Activated CD4-positive, alpha-beta T cell treated with anti-CD3 and anti-CD28 coated beads, Interleukin-2, Interleukin-4, amounts not matched to agents 100 ng/mL and 50 ng/mL, durations not matched to agents 16 hours and 8 hours (primary cell): Measurements from ENCODE around the gene NLK.

ENCODE experiments used
- DNase-seq: peaks from one replicate; pipeline ENCODE4 v3.0.0-alpha.2; 2020; ENCODE audit warnings: low spot score

NLK gene

GRCh38 chr17:28113269-28113668, 70.8 kb downstream of the NLK start:
- no peak for DNase-seq

DNA sequence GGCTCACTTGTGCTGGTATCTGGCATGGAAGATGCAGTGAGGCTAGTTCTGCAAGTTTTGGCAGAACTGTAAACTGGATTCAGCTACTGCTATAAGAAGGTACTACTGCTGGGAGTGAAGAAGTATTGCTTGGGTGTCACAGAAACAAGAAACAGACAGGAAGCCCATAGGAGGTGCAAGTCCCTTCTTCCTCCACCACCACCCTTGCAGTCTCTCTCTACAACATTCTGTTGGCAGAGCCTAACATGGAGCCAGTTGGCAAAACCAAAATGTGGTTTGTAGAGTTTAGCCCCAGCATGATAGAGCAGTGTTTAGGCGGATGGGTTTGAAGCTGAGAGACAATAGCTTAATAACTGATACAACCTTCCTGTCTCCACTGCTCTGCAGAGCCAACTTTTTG, 72.6 kb downstream of the NLK start:
- no peak for DNase-seq

DNA sequence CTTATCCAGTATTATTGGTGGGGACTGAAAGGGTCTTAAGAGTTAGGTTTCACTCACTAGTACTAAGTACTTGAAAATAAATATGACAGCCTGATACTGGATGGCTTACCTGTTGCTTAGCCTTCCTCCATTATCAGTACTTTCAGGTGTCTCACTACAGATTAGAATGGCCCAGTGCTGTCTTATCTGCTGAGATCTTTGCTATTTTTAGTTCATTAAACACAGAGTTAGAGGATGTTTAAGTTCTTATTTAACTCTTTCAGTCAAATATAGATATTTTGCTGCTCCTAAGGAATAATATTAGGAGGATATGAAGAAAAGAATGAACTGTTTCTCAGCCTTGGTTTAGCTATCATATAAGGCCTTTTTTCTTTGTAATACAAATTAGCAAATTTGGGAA, 74.8 kb downstream of the NLK start:
- DNase-seq, result no peak

- peak; percentile 6 for DNase-seq
Observed at GRCh38 chr17:28118362-28118761, 75.9 kb downstream of the NLK start.

- no peak for DNase-seq
Observed at GRCh38 chr17:28119046-28119445, 76.6 kb downstream of the NLK start.

DNA sequence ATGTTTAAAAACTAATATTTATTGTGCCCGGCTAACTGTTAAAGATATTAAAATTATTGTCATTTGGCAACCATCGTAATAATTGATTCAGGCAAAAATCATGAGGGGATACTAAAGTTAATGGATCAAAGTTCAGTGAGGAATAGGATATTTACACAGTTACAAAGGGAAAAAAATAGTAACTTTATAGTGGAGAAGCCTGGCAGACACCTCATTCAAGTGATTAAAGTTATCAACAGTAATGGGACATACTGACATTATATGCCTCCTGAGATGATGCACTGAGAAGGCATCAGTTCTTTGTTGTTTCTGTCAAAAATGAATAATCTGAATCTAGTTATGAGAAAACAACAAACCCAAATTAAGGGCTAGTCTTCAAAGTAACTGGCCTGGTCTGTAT, 77.1 kb downstream of the NLK start:
- DNase-seq, result no peak

DNA sequence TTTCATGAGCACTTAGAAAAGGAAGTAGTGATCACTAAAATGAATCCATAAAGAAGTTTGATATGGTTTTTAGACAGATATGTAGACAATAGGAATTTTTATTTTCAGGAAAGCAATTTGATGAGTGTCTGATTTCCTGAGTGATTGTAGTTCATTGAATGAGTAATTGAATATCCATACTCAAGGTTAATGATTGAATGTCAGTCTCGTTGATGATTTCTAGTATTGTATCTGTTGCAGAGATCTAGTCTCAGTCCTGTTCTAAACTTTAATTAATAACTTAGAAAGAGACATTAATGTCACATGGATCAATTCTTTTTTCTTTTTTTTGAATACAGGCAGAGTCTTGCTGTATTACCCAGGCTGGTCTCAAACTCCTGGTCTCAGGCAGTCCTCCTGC, 78.3 kb downstream of the NLK start:
- no peak for DNase-seq

- no peak for DNase-seq
Observed at GRCh38 chr17:28124962-28125361, 82.5 kb downstream of the NLK start.

- no peak for DNase-seq
Observed at GRCh38 chr17:28125526-28126378, 83.3 kb downstream of the NLK start.

DNA sequence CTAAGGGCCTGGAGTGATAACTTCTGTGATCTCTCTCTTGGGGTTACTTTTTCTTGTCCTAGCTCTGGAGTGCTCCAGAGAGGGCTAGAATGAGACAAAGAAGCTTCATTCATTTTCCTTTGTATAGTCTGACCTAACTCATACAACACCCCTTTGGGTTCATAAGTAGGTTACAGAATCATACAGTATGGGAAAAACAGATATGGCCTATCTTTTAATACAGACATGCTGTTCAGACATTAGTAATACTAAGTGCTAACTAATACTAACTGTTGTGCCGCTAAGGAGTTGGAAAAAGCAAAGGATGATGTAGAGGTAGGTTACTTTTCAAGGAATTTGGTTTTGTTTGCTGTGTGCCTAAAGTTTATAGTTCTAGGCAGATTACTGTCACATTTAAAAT, 84.7 kb downstream of the NLK start:
- no peak for DNase-seq

GRCh38 chr17:28128779-28129178, 86.3 kb downstream of the NLK start:
- DNase-seq, result no peak

- no peak for DNase-seq
Observed at GRCh38 chr17:28130472-28130871, 88.0 kb downstream of the NLK start.

- DNase-seq, result no peak
Observed at GRCh38 chr17:28131599-28131998, 89.1 kb downstream of the NLK start.

GRCh38 chr17:28133562-28133970, 91.1 kb downstream of the NLK start:
- peak; percentile 22 for DNase-seq

DNA sequence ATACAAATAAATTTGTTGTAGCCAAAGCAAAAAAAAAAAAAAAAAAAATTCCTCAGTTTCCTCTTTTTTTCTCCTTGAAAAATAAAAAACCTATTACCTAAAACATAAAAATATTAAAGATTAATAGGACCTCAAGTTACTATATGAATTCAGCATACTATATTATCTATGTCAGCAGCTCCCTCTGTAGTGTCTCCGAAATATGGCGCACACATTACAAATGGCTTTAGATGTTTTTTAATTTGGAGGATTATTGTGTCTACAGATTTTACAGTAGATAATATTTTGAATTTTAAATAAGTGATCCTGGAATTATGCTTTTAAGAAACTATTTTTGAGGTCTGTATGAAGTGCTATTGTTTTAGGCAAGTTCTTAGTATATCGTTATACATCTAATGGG, 94.4 kb downstream of the NLK start:
- no peak for DNase-seq

DNA sequence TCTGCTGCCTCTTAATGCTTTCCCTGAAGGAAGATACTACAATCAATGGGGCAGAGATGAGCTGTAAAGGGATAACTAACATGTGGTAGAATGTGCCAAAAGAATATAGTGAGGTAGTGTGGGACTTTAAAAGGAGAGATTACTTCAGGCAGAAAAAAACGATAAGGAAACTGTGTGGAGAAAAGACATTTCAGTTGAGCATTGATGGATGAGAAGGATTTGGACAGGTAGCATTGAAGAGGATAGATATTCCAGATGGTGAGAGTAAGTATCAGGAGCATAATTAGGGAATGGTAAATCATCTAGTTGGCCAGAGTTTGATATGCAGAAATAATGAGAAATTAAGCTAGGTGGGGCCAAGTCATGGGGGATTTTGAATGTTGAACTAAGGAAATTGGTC, 97.3 kb downstream of the NLK start:
- no peak for DNase-seq

DNA sequence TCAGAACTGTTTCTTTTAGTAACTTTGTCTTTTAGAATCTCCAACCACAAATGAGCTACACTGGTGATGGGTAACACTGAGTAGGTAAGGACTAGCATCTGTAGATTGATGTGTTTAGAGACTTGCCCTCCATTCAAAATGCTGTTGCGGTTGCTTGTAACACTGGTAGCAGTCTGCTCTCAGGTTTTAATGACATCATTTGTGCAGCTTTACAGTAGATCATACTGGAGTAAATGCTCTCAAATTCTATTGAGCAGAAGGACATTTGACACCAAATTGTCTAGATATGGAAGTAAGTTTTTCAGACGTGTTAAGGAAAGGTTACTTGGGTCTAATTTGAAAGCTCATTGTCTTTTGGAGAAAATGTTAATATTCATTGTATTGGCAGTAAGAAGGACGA, 98.8 kb downstream of the NLK start:
- DNase-seq, result no peak

- DNase-seq, result no peak
Observed at GRCh38 chr17:28141773-28142172, 99.3 kb downstream of the NLK start.

DNA sequence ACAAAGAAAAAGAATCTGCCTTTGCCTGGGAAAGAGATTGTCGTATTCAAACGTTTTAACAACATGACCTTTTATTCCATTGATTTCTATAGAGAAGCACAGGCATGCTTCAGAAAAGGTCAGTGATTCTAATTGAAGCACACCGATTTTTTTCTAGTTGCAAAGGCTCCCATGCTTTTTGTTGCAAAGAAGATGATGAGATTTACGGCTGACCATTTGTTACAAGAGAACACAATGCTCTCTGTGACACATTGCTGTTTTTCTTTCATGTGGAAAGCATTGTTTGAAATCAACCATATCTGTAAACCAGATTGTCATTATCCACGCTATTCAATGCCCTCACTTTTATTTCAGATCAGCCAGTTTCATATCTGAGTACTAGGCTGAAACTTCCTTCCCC, 99.8 kb downstream of the NLK start:
- DNase-seq, result no peak

GRCh38 chr17:28144019-28144418, 101.5 kb downstream of the NLK start:
- DNase-seq, result no peak

GRCh38 chr17:28145348-28145747, 102.9 kb downstream of the NLK start:
- DNase-seq, result no peak

DNA sequence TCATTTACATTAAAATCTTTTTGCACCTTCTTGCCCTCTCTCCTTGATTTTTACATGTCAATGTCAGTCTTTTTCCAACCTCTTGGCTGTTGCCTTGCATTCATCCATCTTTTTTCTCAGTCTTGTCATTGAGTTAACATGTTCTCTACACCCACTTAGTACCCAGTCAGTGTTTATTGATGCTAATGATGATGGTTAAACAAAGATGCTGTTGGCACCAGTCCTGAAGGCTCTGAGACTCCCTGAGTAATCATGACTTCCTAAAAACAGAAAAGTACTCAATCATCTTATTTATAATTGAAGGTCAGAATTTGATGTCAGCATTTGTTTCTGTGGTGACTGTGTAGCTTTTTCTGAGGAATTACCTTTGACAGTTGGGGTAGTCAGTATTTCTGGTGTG, 104.5 kb downstream of the NLK start:
- no peak for DNase-seq

GRCh38 chr17:28151001-28151400, 108.5 kb downstream of the NLK start:
- DNase-seq, result no peak

DNA sequence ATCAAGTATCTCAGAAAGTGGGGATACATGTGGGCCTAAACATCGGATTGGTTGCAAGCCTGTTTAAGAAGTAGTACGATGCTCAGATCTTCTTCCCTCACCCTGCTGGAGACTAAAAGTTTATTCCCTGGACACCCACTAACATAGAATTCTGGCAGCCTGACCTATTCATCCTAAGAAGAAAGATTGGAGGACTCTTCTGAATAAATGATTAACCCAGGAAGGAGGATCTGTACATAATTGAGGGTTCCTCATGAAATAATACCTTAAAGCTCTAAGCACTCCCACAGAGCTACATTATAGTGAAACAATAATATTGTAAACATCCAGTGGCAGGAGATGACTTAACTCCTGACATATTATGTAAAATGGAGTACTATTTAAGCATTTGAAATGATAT, 111.7 kb downstream of the NLK start:
- DNase-seq, result no peak
